Gastroesophageal sphincter (tissue), 3 donors: ENCODE data around the gene PTPRD.

Experiments used
- EP300 ChIP-seq: sonication (generic); formaldehyde crosslinking; IDR thresholded peaks from one replicate; pipeline ENCODE4 v1.6.1; 2017; ENCODE audit warnings: antibody characterized with exemption, mild to moderate bottlenecking
- POLR2A ChIP-seq, 2 donors: fragments of 450-650 bp; IDR thresholded peaks; one replicate each; pipeline ENCODE4 v1.6.1; 2017; ENCODE audit warnings: antibody characterized with exemption in 2 of 2, mild to moderate bottlenecking in 2 of 2, moderate library complexity in 1 of 2
- TF ChIP-seq, protein P1 (sequence below), 4 experiments: fragments of 200-600 bp in 2 of 4; fragments of 450-650 bp in 2 of 4; sonication (generic) in 1 of 4; IDR thresholded peaks; one replicate each; pipeline ENCODE4 v1.5.1; 2017 to 2019; ENCODE audit warnings: antibody characterized with exemption in 4 of 4, mild to moderate bottlenecking in 2 of 4, moderate library complexity in 2 of 4

- no peak for TF ChIP-seq EP300
- TF ChIP-seq, protein P1, sequence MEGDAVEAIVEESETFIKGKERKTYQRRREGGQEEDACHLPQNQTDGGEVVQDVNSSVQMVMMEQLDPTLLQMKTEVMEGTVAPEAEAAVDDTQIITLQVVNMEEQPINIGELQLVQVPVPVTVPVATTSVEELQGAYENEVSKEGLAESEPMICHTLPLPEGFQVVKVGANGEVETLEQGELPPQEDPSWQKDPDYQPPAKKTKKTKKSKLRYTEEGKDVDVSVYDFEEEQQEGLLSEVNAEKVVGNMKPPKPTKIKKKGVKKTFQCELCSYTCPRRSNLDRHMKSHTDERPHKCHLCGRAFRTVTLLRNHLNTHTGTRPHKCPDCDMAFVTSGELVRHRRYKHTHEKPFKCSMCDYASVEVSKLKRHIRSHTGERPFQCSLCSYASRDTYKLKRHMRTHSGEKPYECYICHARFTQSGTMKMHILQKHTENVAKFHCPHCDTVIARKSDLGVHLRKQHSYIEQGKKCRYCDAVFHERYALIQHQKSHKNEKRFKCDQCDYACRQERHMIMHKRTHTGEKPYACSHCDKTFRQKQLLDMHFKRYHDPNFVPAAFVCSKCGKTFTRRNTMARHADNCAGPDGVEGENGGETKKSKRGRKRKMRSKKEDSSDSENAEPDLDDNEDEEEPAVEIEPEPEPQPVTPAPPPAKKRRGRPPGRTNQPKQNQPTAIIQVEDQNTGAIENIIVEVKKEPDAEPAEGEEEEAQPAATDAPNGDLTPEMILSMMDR (IDR thresholded peaks at IDR 0.05) = no peak
- no peak for TF ChIP-seq POLR2A (IDR thresholded peaks at IDR 0.05)
These were observed 1380.9 kb downstream of the PTPRD start for GRCh38 chr9:9231946-9232345.
